Progenitor cell of endocrine pancreas (in vitro differentiated cells): Measurements from ENCODE around the gene RCOR1. TPM values are rescaled to one million over a fixed set of nuclear protein-coding genes. Genes with fewer than 3 reads are reported as not detected.

Experiments used
- DNase-seq: peaks from one replicate; pipeline ENCODE4 v3.0.0; 2021; ENCODE audit warnings: low spot score; ENCODE audit not compliant: unreplicated experiment
- H3K27ac Mint-ChIP-seq: 2 replicates; pipeline ENCODE4 v1.8.0; 2021; ENCODE audit warnings: mild to moderate bottlenecking, moderate library complexity, mixed read lengths
- H3K27me3 Mint-ChIP-seq: 2 replicates; pipeline ENCODE4 v1.8.0; 2021; ENCODE audit warnings: mixed read lengths
- H3K36me3 Mint-ChIP-seq: 2 replicates; pipeline ENCODE4 v1.8.0; 2022; ENCODE audit warnings: mixed read lengths; ENCODE audit not compliant: insufficient read depth
- H3K4me1 Mint-ChIP-seq: 2 replicates; pipeline ENCODE4 v1.8.0; 2021; ENCODE audit warnings: low read depth, mixed read lengths
- H3K4me3 Mint-ChIP-seq: 2 replicates; pipeline ENCODE4 v1.8.0; 2021; ENCODE audit warnings: low read depth, mild to moderate bottlenecking, moderate library complexity, mixed read lengths
- H3K9me3 Mint-ChIP-seq: 2 replicates; pipeline ENCODE4 v1.8.0; 2021; ENCODE audit warnings: low read depth, mixed read lengths
- total RNA-seq: library from RNA; stranded (reverse); gene quantifications from 2 replicates; pipeline ENCODE4 v1.2.1, GENCODE V29; 2021
- TF ChIP-seq, protein P1 (sequence below): fragments of 200-600 bp; sonication (generic); IDR thresholded peaks from one replicate; pipeline ENCODE4 v1.5.0; 2021; ENCODE audit warnings: antibody characterized with exemption, mild to moderate bottlenecking; ENCODE audit not compliant: unreplicated experiment

Gene RCOR1
- total RNA-seq, 1 donor from 2014 or later, result 41.9 TPM

- no peaks in the 10 kb centered on the region for H3K9me3 Mint-ChIP-seq
- no peak overlapping the region for H3K4me3 Mint-ChIP-seq
- H3K4me1 Mint-ChIP-seq, result peaks cover 11% of the 10 kb centered on the region
- DNase-seq, result no peak
- H3K36me3 Mint-ChIP-seq, result peaks cover 4% of the 10 kb centered on the region
- no peaks in the 10 kb centered on the region for H3K27me3 Mint-ChIP-seq
- TF ChIP-seq, protein P1, sequence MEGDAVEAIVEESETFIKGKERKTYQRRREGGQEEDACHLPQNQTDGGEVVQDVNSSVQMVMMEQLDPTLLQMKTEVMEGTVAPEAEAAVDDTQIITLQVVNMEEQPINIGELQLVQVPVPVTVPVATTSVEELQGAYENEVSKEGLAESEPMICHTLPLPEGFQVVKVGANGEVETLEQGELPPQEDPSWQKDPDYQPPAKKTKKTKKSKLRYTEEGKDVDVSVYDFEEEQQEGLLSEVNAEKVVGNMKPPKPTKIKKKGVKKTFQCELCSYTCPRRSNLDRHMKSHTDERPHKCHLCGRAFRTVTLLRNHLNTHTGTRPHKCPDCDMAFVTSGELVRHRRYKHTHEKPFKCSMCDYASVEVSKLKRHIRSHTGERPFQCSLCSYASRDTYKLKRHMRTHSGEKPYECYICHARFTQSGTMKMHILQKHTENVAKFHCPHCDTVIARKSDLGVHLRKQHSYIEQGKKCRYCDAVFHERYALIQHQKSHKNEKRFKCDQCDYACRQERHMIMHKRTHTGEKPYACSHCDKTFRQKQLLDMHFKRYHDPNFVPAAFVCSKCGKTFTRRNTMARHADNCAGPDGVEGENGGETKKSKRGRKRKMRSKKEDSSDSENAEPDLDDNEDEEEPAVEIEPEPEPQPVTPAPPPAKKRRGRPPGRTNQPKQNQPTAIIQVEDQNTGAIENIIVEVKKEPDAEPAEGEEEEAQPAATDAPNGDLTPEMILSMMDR, result no peak
- H3K27ac Mint-ChIP-seq, result no peak overlapping the region
These were observed 158.6 kb downstream of the RCOR1 start for GRCh38 chr14:102751088-102751487.

GRCh38 chr14:102752239-102752847, 159.9 kb downstream of the RCOR1 start:
- no peak for DNase-seq
- Mint-ChIP-seq H3K36me3 (peaks cover 1% of the 10 kb centered on the region), H3K27ac (no peak overlapping the region), H3K9me3 (no peaks in the 10 kb centered on the region), H3K4me1 (peaks cover 11% of the 10 kb centered on the region), H3K27me3 (no peaks in the 10 kb centered on the region), H3K4me3 (no peak overlapping the region)
- TF ChIP-seq, protein P1, result no peak

DNA sequence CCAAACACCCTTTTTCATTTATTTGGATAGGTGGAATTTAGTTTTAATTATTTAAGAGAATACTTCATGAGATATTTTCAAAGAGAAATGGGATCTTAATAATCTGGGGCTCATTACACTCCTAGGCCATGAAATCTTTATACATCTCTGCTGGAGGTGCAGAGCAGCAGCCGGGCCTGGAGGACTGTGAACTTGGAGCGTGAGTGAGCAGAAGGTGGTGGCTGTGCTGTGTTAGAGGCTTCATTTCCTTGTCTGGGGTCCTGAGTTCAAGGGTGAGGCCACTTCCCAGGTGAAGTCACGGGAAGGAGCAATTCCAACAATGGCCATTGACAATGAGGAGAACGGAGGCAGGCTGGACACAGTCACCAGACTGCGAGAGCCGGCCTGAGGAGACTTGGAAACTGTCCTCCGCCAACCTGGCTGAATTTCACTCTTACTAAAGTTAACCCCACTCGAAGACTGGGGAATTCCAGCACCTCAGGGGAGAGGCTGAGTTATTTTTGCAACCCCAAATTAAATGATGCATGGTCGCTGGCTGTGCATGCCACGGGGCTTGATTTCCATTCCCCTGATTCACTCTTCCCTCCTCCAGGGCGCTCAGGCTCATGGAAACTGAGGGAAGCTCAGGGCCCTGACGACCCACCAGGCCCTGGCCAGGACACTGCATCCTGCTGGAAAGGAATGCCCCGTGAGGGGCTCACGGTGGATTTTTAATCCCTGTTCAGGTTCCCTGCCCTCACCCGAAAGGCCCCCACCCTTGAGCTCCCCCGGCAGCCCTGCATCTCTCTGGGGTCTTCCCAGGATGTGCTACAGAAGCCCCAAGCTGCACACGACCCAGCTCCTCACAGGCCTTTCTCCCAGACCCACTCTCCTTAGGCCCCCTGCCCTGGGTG, 162.2 kb downstream of the RCOR1 start:
- Mint-ChIP-seq H3K4me1 (peaks cover 8% of the 10 kb centered on the region), H3K4me3 (no peak overlapping the region), H3K27me3 (peaks cover 4% of the 10 kb centered on the region), H3K9me3 (no peaks in the 10 kb centered on the region), H3K27ac (no peak overlapping the region), H3K36me3 (peaks cover 1% of the 10 kb centered on the region)
- TF ChIP-seq, protein P1, result no peak
- no peak for DNase-seq

- Mint-ChIP-seq H3K4me3 (no peak overlapping the region), H3K27me3 (peaks cover 20% of the 10 kb centered on the region), H3K36me3 (no peaks in the 10 kb centered on the region), H3K4me1 (peaks cover 1% of the 10 kb centered on the region), H3K27ac (no peak overlapping the region), H3K9me3 (no peaks in the 10 kb centered on the region)
- no peak for DNase-seq
- TF ChIP-seq, protein P1, result no peak
These were observed 165.2 kb downstream of the RCOR1 start for GRCh38 chr14:102757646-102758045.

DNA sequence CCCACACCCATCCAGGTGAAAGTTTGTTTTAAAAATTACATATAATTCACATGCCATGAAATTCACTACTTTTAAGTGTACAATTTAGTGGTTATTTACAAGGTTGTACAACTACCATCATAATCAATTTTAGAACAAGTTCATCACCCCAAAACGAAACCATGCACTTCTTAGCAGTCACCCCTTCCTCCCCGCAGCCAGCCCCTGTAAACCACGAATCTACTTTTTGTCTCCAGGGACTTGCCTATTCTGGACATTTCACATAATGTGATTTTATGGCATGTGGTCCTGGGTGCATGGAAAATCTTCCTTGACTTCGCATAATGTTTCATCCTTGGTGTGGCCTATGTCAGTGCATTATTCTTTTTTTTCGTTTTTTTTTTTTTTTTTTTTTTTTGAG, 165.6 kb downstream of the RCOR1 start:
- Mint-ChIP-seq H3K4me1 (peaks cover 1% of the 10 kb centered on the region), H3K36me3 (no peaks in the 10 kb centered on the region), H3K4me3 (no peak overlapping the region), H3K27me3 (peaks cover 20% of the 10 kb centered on the region), H3K9me3 (no peaks in the 10 kb centered on the region), H3K27ac (no peak overlapping the region)
- TF ChIP-seq, protein P1, result no peak
- DNase-seq, result no peak
